GM19452 (cell line): ENCODE measurements around the gene SLC22A23.

Source experiments
- ATAC-seq: cut with Tn5 transposase; IDR thresholded peaks from one replicate; pipeline ENCODE4 v1.9.1; 2021; ENCODE audit not compliant: unreplicated experiment

SLC22A23 gene

GRCh38 chr6:3321875-3322274, 135.0 kb downstream of the SLC22A23 start:
- ATAC-seq = no peak

GRCh38 chr6:3321042-3321441, 135.8 kb downstream of the SLC22A23 start:
- ATAC-seq = no peak

GRCh38 chr6:3320238-3320811, 136.5 kb downstream of the SLC22A23 start:
- ATAC-seq = no peak

- no peak for ATAC-seq
Observed at GRCh38 chr6:3319610-3320200, 137.1 kb downstream of the SLC22A23 start.

- ATAC-seq = no peak
Observed at GRCh38 chr6:3318821-3319540, 137.9 kb downstream of the SLC22A23 start.

GRCh38 chr6:3318226-3318625, 138.6 kb downstream of the SLC22A23 start:
- ATAC-seq = no peak

GRCh38 chr6:3317741-3318211, 139.1 kb downstream of the SLC22A23 start:
- no peak for ATAC-seq

GRCh38 chr6:3316818-3317217, 140.0 kb downstream of the SLC22A23 start:
- no peak for ATAC-seq

- ATAC-seq = no peak
Observed at GRCh38 chr6:3316331-3316730, 140.5 kb downstream of the SLC22A23 start.

- no peak for ATAC-seq
Observed at GRCh38 chr6:3315841-3316240, 141.0 kb downstream of the SLC22A23 start.

- no peak for ATAC-seq
Observed at GRCh38 chr6:3314621-3315467, 142.0 kb downstream of the SLC22A23 start.

- ATAC-seq = no peak
Observed at GRCh38 chr6:3314176-3314575, 142.7 kb downstream of the SLC22A23 start.

- ATAC-seq = no peak
Observed at GRCh38 chr6:3312604-3313231, 144.1 kb downstream of the SLC22A23 start.

GRCh38 chr6:3311826-3312225, 145.0 kb downstream of the SLC22A23 start:
- ATAC-seq = no peak

GRCh38 chr6:3310703-3311102, 146.1 kb downstream of the SLC22A23 start:
- ATAC-seq = no peak

- ATAC-seq = no peak
Observed at GRCh38 chr6:3310051-3310448, 146.8 kb downstream of the SLC22A23 start.

- no peak for ATAC-seq
Observed at GRCh38 chr6:3309391-3310050, 147.3 kb downstream of the SLC22A23 start.

- no peak for ATAC-seq
Observed at GRCh38 chr6:3308106-3308505, 148.7 kb downstream of the SLC22A23 start.

- no peak for ATAC-seq
Observed at GRCh38 chr6:3307436-3307835, 149.4 kb downstream of the SLC22A23 start.

GRCh38 chr6:3306848-3307247, 150.0 kb downstream of the SLC22A23 start:
- ATAC-seq = no peak
